Upper lobe of left lung (tissue), 6 donors: ENCODE results near the gene SLX4IP. TPM values are rescaled to one million over a fixed set of nuclear protein-coding genes. Genes with fewer than 3 reads are reported as not detected.
"Not testable (repeated sequence)": the region's sequence is repeated elsewhere in the genome, so short reads cannot be mapped to it uniquely, and the experiment has no call there.

ENCODE experiments used
- ATAC-seq, 2 donors: fragments of 200-7000 bp; cut with Tn5 transposase; one replicate each; pipeline ENCODE4 v1.9.1; 2022; ENCODE audit warnings: mild to moderate bottlenecking in 2 of 2, moderate library complexity in 2 of 2; ENCODE audit not compliant: low FRiP score in 2 of 2
- DNase-seq, 2 donors: peaks; one replicate each; pipeline ENCODE4 v3.0.0-alpha.2; 2019 to 2020
- H3K27ac ChIP-seq, 4 donors: fragments of 200-600 bp; sonication (generic); one replicate each; pipeline ENCODE4 v1.5.1; 2016 to 2019
- H3K27me3 ChIP-seq, 4 donors: fragments of 200-600 bp; sonication (generic); one replicate each; pipeline ENCODE4 v1.5.1; 2017 to 2019
- H3K36me3 ChIP-seq, 4 donors: fragments of 200-600 bp; sonication (generic); one replicate each; pipeline ENCODE4 v1.5.1; 2016 to 2019
- H3K4me1 ChIP-seq, 4 donors: fragments of 200-600 bp; sonication (generic); one replicate each; pipeline ENCODE4 v1.5.1; 2018 to 2019
- H3K4me3 ChIP-seq, 4 donors: fragments of 200-600 bp; sonication (generic); one replicate each; pipeline ENCODE4 v1.5.1; 2017 to 2019; ENCODE audit warnings: mild to moderate bottlenecking in 2 of 4, moderate library complexity in 1 of 4
- H3K9me3 ChIP-seq, 4 donors: fragments of 200-600 bp; sonication (generic); one replicate each; pipeline ENCODE4 v1.5.1; 2018 to 2019
- EP300 ChIP-seq, 4 donors: sonication (generic); formaldehyde crosslinking; IDR thresholded peaks; one replicate each; pipeline ENCODE4 v1.5.1; 2017; ENCODE audit warnings: antibody characterized with exemption in 4 of 4, control low read depth in 2 of 4
- POLR2A ChIP-seq, 4 donors: fragments of 450-650 bp; IDR thresholded peaks; one replicate each; pipeline ENCODE4 v1.5.1; 2016 to 2017; ENCODE audit warnings: antibody characterized with exemption in 4 of 4, mild to moderate bottlenecking in 2 of 4
- POLR2AphosphoS5 ChIP-seq, 2 donors: sonication (generic); formaldehyde crosslinking; IDR thresholded peaks; one replicate each; pipeline ENCODE4 v1.5.1; 2017; ENCODE audit warnings: antibody characterized with exemption in 2 of 2
- WGBS, 2 donors: methylation state at CpG; one replicate each; pipeline ENCODE4 v1.1.5; 2017 to 2018; 5-methylcytosine and 5-hydroxymethylcytosine counted together
- total RNA-seq, 6 donors: library from RNA; depleted of rRNA in 4 of 6; stranded (reverse); fragments of >200 nt in 4 of 6; gene quantifications; one replicate each; pipeline versions ENCODE4 v1.1.0 to v1.2.1, GENCODE V29; 2016 to 2021
- TF ChIP-seq, protein P1 (sequence below), 6 experiments: fragments of 450-650 bp in 4 of 6; fragments of 200-600 bp in 2 of 6; sonication (generic) in 2 of 6; IDR thresholded peaks; one replicate each; pipeline ENCODE4 v1.5.1; 2016 to 2019; ENCODE audit warnings: antibody characterized with exemption in 6 of 6
- donor health status: DM: no; HTN: no; CAD: no; lungs with moderate emphysema.
- donor health status: DM: no; HTN: yes; CAD: no; lungs with severe emphysema.

Gene SLX4IP
- total RNA-seq, 6 donors from 2014 or later: 3.2 to 6.0 (median 4.5) TPM

DNA sequence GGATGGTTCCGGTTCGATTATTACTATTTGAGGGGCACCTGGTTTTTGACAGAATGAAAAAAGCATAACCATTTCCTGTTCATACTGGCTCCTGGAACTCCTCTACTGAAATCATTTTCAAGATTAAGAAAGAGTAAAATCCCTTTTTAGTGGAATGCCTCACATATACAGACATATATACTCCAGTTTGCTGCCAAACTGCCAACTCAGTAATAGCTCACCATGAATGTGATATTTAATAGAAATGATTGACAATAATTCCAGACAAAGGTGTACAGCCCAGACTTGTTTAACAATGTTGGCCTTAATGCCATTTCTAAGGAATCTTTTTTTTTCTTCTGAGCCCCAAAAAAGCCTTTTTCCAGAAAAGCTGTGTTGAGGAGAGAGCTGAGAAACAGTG is 145.6 kb downstream of the SLX4IP start:
- TF ChIP-seq EP300 (IDR thresholded peaks at IDR 0.05) (no peak), POLR2AphosphoS5 (IDR thresholded peaks at IDR 0.05) (no peak), POLR2A (IDR thresholded peaks at IDR 0.05) (no peak)
- TF ChIP-seq, protein P1, sequence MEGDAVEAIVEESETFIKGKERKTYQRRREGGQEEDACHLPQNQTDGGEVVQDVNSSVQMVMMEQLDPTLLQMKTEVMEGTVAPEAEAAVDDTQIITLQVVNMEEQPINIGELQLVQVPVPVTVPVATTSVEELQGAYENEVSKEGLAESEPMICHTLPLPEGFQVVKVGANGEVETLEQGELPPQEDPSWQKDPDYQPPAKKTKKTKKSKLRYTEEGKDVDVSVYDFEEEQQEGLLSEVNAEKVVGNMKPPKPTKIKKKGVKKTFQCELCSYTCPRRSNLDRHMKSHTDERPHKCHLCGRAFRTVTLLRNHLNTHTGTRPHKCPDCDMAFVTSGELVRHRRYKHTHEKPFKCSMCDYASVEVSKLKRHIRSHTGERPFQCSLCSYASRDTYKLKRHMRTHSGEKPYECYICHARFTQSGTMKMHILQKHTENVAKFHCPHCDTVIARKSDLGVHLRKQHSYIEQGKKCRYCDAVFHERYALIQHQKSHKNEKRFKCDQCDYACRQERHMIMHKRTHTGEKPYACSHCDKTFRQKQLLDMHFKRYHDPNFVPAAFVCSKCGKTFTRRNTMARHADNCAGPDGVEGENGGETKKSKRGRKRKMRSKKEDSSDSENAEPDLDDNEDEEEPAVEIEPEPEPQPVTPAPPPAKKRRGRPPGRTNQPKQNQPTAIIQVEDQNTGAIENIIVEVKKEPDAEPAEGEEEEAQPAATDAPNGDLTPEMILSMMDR (IDR thresholded peaks at IDR 0.05): no peak
- no peaks in the 10 kb centered on the region for H3K4me1 ChIP-seq
- DNase-seq: no peak
- H3K36me3 ChIP-seq: no peaks in the 10 kb centered on the region
- H3K27ac ChIP-seq: no peak overlapping the region
- H3K27me3 ChIP-seq: no peaks in the 10 kb centered on the region
- H3K9me3 ChIP-seq: no peaks in the 10 kb centered on the region
- no peak for ATAC-seq
- 97 to 100% methylated on average over 2 of the region's 2 CpGs for WGBS, 2 donors
- H3K4me3 ChIP-seq: no peak overlapping the region

DNA sequence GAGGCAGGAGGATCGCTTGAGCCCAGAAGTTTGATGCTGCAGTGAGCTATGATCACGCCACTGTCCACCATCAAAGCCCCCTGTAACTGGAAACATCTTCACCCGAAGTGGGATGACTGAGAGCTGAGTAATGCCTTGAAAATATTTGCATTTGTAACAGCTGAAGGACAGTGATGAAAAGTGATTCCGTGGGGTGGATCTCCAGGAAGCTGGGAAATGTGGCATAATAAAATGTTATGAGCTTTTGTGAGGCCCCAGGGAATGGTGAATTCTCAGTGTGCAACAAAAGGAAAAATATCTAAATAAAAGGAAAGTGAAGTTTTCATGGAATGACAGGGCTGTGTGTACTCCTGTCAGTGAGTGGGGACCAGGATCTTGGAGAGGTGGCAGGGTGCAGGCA is 146.7 kb downstream of the SLX4IP start:
- Histone ChIP-seq H3K4me3 (no peak overlapping the region), H3K27me3 (no peaks in the 10 kb centered on the region), H3K36me3 (no peaks in the 10 kb centered on the region), H3K4me1 (no peaks in the 10 kb centered on the region), H3K27ac (no peak overlapping the region), H3K9me3 (no peaks in the 10 kb centered on the region)
- ATAC-seq: no peak
- TF ChIP-seq, protein P1 (IDR thresholded peaks at IDR 0.05): no peak
- TF ChIP-seq POLR2AphosphoS5 (IDR thresholded peaks at IDR 0.05): no peak
- no peak for TF ChIP-seq POLR2A (IDR thresholded peaks at IDR 0.05)
- TF ChIP-seq EP300 (IDR thresholded peaks at IDR 0.05): no peak
- WGBS, 2 donors: 57 to 67% methylated on average over 4 of the region's 4 CpGs
- DNase-seq: no peak

DNA sequence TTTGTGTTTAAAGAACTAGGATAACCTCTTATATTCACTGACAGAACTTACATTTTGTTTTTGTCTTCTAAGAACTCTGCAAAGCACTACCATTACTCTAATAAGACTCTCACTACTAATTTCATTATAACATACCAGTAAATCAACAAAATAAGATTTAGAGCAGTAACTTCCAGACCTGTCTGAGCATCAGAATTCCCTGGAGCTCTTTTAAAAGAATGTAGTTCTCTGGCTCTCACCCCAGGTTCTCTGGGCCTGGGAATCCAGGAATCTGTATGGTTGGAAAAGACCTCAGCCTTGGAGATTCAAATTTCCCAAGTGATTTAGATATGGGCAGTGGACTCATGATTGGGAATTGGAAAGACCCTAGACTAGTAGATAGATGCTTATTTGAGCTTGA is 149.3 kb downstream of the SLX4IP start:
- ATAC-seq (no peak), DNase-seq (no peak)
- Histone ChIP-seq H3K36me3 (no peaks in the 10 kb centered on the region), H3K27ac (no peak overlapping the region), H3K9me3 (no peaks in the 10 kb centered on the region), H3K4me1 (no peaks in the 10 kb centered on the region), H3K4me3 (no peak overlapping the region), H3K27me3 (no peaks in the 10 kb centered on the region)
- TF ChIP-seq, protein P1 (IDR thresholded peaks at IDR 0.05): no peak
- no peak for TF ChIP-seq EP300 (IDR thresholded peaks at IDR 0.05)
- no peak for TF ChIP-seq POLR2A (IDR thresholded peaks at IDR 0.05)
- no peak for TF ChIP-seq POLR2AphosphoS5 (IDR thresholded peaks at IDR 0.05)

DNA sequence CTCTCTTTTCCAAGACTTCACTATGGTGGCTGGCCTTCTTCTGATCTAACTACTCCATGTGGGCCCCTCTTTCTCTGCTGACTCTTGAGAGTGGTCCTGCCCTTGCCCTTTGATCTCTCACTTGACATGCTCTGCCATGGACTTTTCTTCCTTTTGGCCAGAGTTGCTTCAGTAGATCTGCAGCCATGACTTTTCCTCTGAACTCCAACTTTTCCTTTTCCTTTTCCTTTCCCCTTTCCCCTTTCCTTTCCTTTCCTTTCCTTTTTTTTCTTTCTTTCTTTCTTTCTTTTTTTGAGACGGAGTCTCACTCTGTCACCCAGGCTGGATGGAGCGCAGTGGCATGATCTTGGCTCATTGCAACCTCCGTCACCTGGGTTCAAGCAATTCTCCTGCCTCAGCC is 150.2 kb downstream of the SLX4IP start:
- Histone ChIP-seq H3K27ac (no peak overlapping the region), H3K27me3 (no peaks in the 10 kb centered on the region), H3K4me3 (no peak overlapping the region), H3K9me3 (no peaks in the 10 kb centered on the region), H3K36me3 (no peaks in the 10 kb centered on the region), H3K4me1 (no peaks in the 10 kb centered on the region)
- no peak for ATAC-seq
- TF ChIP-seq, protein P1 (IDR thresholded peaks at IDR 0.05): no peak
- TF ChIP-seq POLR2A (IDR thresholded peaks at IDR 0.05) (no peak), EP300 (IDR thresholded peaks at IDR 0.05) (no peak)
- DNase-seq: no peak
- WGBS, 2 donors: 95 to 100% methylated on average over 3 of the region's 3 CpGs

DNA sequence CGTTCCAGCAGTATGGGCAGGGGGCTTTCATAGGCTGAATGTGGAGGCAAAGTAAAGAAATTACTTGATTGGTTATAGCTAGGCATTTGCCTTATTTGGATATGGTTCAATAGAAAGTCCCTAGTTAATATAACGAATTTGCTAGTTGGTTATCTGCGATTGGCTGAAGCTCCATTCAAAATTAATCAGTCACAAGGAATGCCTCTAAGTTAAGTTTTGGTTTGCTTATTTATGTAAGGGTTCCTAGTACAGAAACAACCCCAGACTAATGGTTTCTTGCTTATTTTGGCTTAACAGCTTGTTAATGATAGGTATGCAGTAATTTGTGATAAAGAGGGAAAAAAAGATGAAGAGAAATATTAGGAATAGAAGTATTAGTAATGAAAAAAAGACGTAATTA is 151.2 kb downstream of the SLX4IP start:
- Histone ChIP-seq H3K4me3 (no peak overlapping the region), H3K4me1 (peaks cover 0 to 3% (median 1%) of the 10 kb centered on the region in 4 donors), H3K27me3 (no peaks in the 10 kb centered on the region), H3K36me3 (no peaks in the 10 kb centered on the region), H3K27ac (no peak overlapping the region), H3K9me3 (no peaks in the 10 kb centered on the region)
- DNase-seq (no peak), ATAC-seq (no peak)
- 84 to 89% methylated on average over 4 of the region's 4 CpGs for WGBS, 2 donors
- TF ChIP-seq POLR2AphosphoS5 (IDR thresholded peaks at IDR 0.05) (no peak), POLR2A (IDR thresholded peaks at IDR 0.05) (no peak), EP300 (IDR thresholded peaks at IDR 0.05) (no peak)
- TF ChIP-seq, protein P1 (IDR thresholded peaks at IDR 0.05): no peak

DNA sequence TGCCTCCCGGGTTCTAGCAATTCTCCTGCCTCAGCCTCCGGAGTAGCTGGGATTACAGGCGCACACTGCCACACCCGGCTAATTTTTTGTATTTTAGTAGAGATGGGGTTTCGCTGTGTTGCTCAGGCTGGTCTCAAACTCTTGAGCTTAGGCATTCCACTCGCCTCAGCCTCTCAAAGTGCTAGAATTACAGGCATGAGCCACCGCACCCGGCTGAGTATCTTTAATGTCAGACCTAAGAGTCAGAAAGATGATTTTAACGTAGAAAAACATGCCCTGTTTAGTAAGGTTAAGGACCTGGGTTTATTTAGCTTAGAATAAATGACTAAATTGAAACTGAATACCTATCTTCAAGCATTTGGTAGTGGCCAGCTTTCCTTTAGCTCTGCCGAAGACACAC is 155.3 kb downstream of the SLX4IP start:
- 69 to 73% methylated on average over 10 of the region's 10 CpGs for WGBS, 2 donors
- not testable (repeated sequence) for DNase-seq

More for the DNA sequence above, 155.3 kb downstream of the SLX4IP start:
- not testable (repeated sequence) for H3K36me3 ChIP-seq, H3K9me3 ChIP-seq, H3K4me3 ChIP-seq, H3K4me1 ChIP-seq, H3K27me3 ChIP-seq, ATAC-seq
- peak overlapping the region in 2 of 4 donors; percentile 16 to 38 for H3K27ac ChIP-seq
